Gastroesophageal sphincter (tissue), 4 donors: ENCODE results near the gene CTXND1. TPM values are rescaled to one million over a fixed set of nuclear protein-coding genes. Genes with fewer than 3 reads are reported as not detected.
A peak's percentile ranks its signal among the peaks of the same experiment; 100 is the strongest.
"Not testable (repeated sequence)": the region's sequence is repeated elsewhere in the genome, so short reads cannot be mapped to it uniquely, and the experiment has no call there.

ENCODE experiments used
- ATAC-seq: fragments of 150-250 bp; one replicate; pipeline ENCODE4 v1.9.1; 2016; ENCODE audit warnings: mild to moderate bottlenecking, moderate library complexity
- H3K27ac ChIP-seq, 4 donors: fragments of 200-600 bp; sonication (generic) in 3 of 4; 1 replicate in 3 of 4; 2 replicates in 1 of 4; pipeline ENCODE4 v1.5.1; 2016 to 2019
- H3K27me3 ChIP-seq: fragments of 200-600 bp; sonication (generic); one replicate; pipeline ENCODE4 v1.5.1; 2019
- H3K36me3 ChIP-seq, 2 donors: fragments of 200-600 bp; sonication (generic); one replicate each; pipeline ENCODE4 v1.5.1; 2019; ENCODE audit warnings: control low read depth in 1 of 2
- H3K4me1 ChIP-seq, 3 donors: fragments of 200-600 bp; sonication (generic); 1 replicate in 2 of 3; 2 replicates in 1 of 3; pipeline ENCODE4 v1.5.1; 2016 to 2019; ENCODE audit warnings: control low read depth in 2 of 3
- H3K4me3 ChIP-seq, 2 donors: fragments of 200-600 bp; sonication (generic); one replicate each; pipeline ENCODE4 v1.5.1; 2019; ENCODE audit warnings: mild to moderate bottlenecking in 1 of 2, moderate library complexity in 1 of 2
- H3K9me3 ChIP-seq, 3 donors: fragments of 200-600 bp; sonication (generic); one replicate each; pipeline ENCODE4 v1.5.1; 2017 to 2019; ENCODE audit warnings: control low read depth in 2 of 3
- EP300 ChIP-seq: sonication (generic); formaldehyde crosslinking; IDR thresholded peaks from one replicate; pipeline ENCODE4 v1.6.1; 2017; ENCODE audit warnings: antibody characterized with exemption, mild to moderate bottlenecking
- POLR2A ChIP-seq, 2 donors: fragments of 450-650 bp; IDR thresholded peaks; one replicate each; pipeline ENCODE4 v1.6.1; 2017; ENCODE audit warnings: antibody characterized with exemption in 2 of 2, mild to moderate bottlenecking in 2 of 2, moderate library complexity in 1 of 2
- POLR2AphosphoS5 ChIP-seq: sonication (generic); formaldehyde crosslinking; IDR thresholded peaks from one replicate; pipeline ENCODE4 v1.6.1; 2017; ENCODE audit warnings: antibody characterized with exemption
- WGBS, 2 donors: methylation state at CpG; one replicate each; pipeline ENCODE4 v1.1.5; 2018; ENCODE audit warnings: low coverage in 1 of 2; 5-methylcytosine and 5-hydroxymethylcytosine counted together
- total RNA-seq, 4 donors: library from RNA; depleted of rRNA; stranded (reverse); fragments of >200 nt; gene quantifications; one replicate each; pipeline ENCODE4 v1.1.0, GENCODE V29; 2016
- TF ChIP-seq, protein P1 (sequence below), 4 experiments: fragments of 200-600 bp in 2 of 4; fragments of 450-650 bp in 2 of 4; sonication (generic) in 1 of 4; IDR thresholded peaks; one replicate each; pipeline ENCODE4 v1.5.1; 2017 to 2019; ENCODE audit warnings: antibody characterized with exemption in 4 of 4, mild to moderate bottlenecking in 2 of 4, moderate library complexity in 2 of 4

Gene CTXND1
- total RNA-seq, 4 donors from 2014 or later: 0.27 to 0.85 (median 0.75) TPM

GRCh38 chr15:80159811-80160569, 92.0 kb downstream of the CTXND1 start:
- WGBS, 2 donors: 80 to 97% methylated on average over 1 to 5 of the region's 12 CpGs
- Histone ChIP-seq H3K9me3 (no peaks in the 10 kb centered on the region), H3K4me1 (peaks cover 0 to 16% (median 4%) of the 10 kb centered on the region in 3 donors), H3K27me3 (no peaks in the 10 kb centered on the region), H3K36me3 (peaks cover 0 to 72% of the 10 kb centered on the region in 2 donors), H3K4me3 (no peak overlapping the region), H3K27ac (peak overlapping the region in 1 of 4 donors; percentile 1)
- ATAC-seq: no peak
- TF ChIP-seq POLR2AphosphoS5 (no peak), EP300 (no peak), POLR2A (IDR thresholded peaks at IDR 0.05) (no peak)
- TF ChIP-seq, protein P1, sequence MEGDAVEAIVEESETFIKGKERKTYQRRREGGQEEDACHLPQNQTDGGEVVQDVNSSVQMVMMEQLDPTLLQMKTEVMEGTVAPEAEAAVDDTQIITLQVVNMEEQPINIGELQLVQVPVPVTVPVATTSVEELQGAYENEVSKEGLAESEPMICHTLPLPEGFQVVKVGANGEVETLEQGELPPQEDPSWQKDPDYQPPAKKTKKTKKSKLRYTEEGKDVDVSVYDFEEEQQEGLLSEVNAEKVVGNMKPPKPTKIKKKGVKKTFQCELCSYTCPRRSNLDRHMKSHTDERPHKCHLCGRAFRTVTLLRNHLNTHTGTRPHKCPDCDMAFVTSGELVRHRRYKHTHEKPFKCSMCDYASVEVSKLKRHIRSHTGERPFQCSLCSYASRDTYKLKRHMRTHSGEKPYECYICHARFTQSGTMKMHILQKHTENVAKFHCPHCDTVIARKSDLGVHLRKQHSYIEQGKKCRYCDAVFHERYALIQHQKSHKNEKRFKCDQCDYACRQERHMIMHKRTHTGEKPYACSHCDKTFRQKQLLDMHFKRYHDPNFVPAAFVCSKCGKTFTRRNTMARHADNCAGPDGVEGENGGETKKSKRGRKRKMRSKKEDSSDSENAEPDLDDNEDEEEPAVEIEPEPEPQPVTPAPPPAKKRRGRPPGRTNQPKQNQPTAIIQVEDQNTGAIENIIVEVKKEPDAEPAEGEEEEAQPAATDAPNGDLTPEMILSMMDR (IDR thresholded peaks at IDR 0.05): no peak

DNA sequence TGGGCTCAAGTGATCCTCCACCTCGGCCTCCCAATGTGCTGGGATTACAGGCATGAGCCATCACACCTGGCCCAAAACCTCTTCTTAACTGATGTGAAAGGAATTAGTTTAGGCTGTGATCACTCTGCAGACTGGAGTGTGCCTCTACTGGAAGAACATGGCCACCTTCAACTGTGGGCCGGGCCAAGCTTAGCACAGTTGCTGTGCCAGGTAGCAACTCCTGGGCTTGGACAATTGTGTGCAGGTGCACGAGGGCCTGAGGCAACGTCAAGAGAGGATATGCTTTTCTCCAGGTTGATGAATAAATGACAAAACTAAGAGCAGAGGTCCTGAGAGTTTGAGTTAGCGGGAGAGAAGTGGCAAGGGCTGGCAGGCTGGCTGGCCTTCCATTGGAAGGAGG, 92.7 kb downstream of the CTXND1 start:
- ATAC-seq: no peak
- peaks cover 0 to 23% (median 4%) of the 10 kb centered on the region in 3 donors for H3K4me1 ChIP-seq
- H3K27ac ChIP-seq: no peak overlapping the region
- 88 to 100% methylated on average over 3 to 5 of the region's 5 CpGs for WGBS, 2 donors
- TF ChIP-seq, protein P1 (IDR thresholded peaks at IDR 0.05): no peak
- TF ChIP-seq POLR2AphosphoS5 (no peak), EP300 (no peak), POLR2A (IDR thresholded peaks at IDR 0.05) (no peak)
- H3K4me3 ChIP-seq: no peak overlapping the region
- peaks cover 0 to 67% of the 10 kb centered on the region in 2 donors for H3K36me3 ChIP-seq
- H3K9me3 ChIP-seq: no peaks in the 10 kb centered on the region
- H3K27me3 ChIP-seq: no peaks in the 10 kb centered on the region

DNA sequence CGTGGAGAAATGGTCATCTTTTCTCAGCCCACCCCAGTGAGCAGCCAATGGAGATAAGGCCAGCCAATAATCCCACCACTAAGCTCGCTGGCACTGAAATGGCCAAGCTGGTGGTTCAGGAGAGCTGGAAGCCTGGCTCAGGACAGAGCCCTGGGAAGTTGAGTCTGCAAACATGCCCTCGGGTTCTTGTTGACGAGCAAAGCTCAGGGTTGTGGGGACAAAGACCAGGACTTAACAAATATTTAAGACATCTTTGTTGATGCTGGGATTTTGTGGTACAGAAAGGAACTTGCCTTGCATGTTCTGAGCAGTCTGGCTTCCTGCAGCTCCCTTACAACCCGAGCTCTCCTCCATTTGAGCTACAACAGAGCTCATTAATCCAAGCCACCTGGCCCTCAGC, 94.8 kb downstream of the CTXND1 start:
- WGBS, 2 donors: 81 to 92% methylated on average over 3 to 4 of the region's 5 CpGs
- H3K27ac ChIP-seq: no peak overlapping the region
- peaks cover 0 to 39% (median 9%) of the 10 kb centered on the region in 3 donors for H3K4me1 ChIP-seq
- no peak overlapping the region for H3K4me3 ChIP-seq
- ATAC-seq: no peak
- TF ChIP-seq, protein P1 (IDR thresholded peaks at IDR 0.05): no peak
- no peaks in the 10 kb centered on the region for H3K27me3 ChIP-seq
- H3K36me3 ChIP-seq: peaks cover 0 to 47% of the 10 kb centered on the region in 2 donors
- H3K9me3 ChIP-seq: no peaks in the 10 kb centered on the region

GRCh38 chr15:80156176-80156720, 95.8 kb downstream of the CTXND1 start:
- 89 to 91% methylated on average over 5 to 8 of the region's 8 CpGs for WGBS, 2 donors

DNA sequence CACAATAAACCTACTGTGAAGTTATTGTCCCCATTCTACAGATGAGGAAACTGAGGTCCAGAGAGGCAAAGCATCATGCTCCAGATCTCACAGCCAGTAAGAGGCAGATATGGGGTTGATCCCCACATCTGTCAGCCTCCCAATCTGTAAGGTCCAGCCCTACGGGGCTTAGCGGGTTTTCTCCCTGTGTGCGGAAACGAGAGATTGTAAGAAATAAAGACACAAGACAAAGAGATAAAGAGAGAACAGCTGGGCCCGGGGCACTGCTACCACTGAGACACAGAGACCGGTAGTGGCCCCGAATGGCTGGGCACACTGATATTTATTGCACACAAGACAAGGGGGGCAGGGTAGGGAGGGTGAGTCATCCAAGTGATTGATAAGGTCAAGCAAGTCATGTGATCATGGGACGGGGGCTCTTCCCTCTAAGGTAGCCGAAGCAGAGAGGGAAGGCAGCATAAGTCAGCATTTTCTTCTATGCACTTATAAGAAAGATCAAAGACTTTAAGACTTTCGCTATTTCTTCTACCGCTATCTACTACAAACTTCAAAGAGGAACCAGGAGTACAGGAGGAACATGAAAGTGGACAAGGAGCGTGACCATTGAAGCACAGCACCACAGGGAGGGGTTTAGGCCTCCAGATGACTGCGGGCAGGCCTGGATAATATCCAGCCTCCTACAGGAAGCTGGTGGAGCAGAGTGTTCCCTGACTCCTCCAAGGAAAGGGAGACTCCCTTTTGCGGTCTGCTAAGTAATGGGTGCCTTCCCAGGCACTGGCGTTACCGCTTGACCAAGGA, 96.4 kb downstream of the CTXND1 start:
- H3K9me3 ChIP-seq, H3K4me3 ChIP-seq, ATAC-seq, H3K27ac ChIP-seq, H3K27me3 ChIP-seq: not testable (repeated sequence)
- WGBS, 2 donors: 77 to 81% methylated on average over 11 to 12 of the region's 16 CpGs
- Histone ChIP-seq H3K4me1 (peaks cover 0 to 35% (median 5%) of the 10 kb centered on the region in 3 donors), H3K36me3 (peaks cover 0 to 31% of the 10 kb centered on the region in 2 donors)

More at GRCh38 chr15:80156176-80156720, 95.8 kb downstream of the CTXND1 start:
- peaks cover 0 to 37% of the 10 kb centered on the region in 2 donors for H3K36me3 ChIP-seq
- TF ChIP-seq POLR2AphosphoS5 (no peak), EP300 (no peak), POLR2A (IDR thresholded peaks at IDR 0.05) (no peak)
- TF ChIP-seq, protein P1 (IDR thresholded peaks at IDR 0.05): no peak
- H3K27ac ChIP-seq: no peak overlapping the region
- H3K9me3 ChIP-seq: no peaks in the 10 kb centered on the region
- no peaks in the 10 kb centered on the region for H3K27me3 ChIP-seq
- ATAC-seq: no peak
- no peak overlapping the region for H3K4me3 ChIP-seq
- peaks cover 0 to 42% (median 9%) of the 10 kb centered on the region in 3 donors for H3K4me1 ChIP-seq
